ENCODE data around the gene UHRF2. TPM values are rescaled to one million over a fixed set of nuclear protein-coding genes. Genes with fewer than 3 reads are reported as not detected.

Gene UHRF2
- total and polyA plus RNA-seq, 9 of the 15 experiments (the other 6 are each of a cell fraction or from before 2014, with no cell fraction given): 5.6 to 39.0 (median 20.1) TPM

DNA sequence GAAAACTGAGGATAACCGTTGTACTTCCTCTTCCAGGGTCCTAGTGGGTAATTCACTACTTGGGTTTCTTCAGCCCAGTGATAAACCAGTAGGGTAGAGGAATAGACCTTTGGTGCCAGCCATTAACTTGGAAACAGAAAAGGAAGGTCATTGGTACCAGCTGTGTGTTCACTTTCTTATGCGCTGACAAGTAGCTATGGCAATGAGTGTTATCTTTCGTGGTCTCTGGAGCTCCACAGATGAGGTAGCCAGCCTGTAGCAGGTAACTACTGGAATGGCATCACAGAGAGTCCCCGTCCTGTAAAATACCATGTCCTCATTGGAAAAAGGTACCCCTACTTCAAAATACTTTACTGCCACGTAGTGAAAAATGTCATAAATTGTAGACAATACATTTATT lies 2.3 kb downstream of the UHRF2 start:
- Histone ChIP-seq H3K9me1 (ENCODE audit: control insufficient read depth, insufficient read depth, low read length) (no peaks in the 10 kb centered on the region), H3K4me2 (ENCODE audit: insufficient read depth, low read length) (peak overlapping the region; percentile 83), H3K27me3 (ENCODE audit: control insufficient read depth in 2 of 2, insufficient read depth in 2 of 2, low read length in 2 of 2) (no peaks in the 10 kb centered on the region), H3K9me3 (replicated peaks; ENCODE audit: control insufficient read depth, insufficient read depth, low read depth, low read length) (peaks cover 5% of the 10 kb centered on the region; the same call in 1 of the 2 replicates), H4K20me1 (replicated peaks; ENCODE audit: control insufficient read depth, insufficient read depth, low read length) (peaks cover 4% of the 10 kb centered on the region; the same call in 1 of the 2 replicates), H3K4me3 (peak overlapping the region; percentile 90; the same call in 1 of the 2 replicates), H3K4me1 (replicated peaks in 1 of 2; ENCODE audit: control insufficient read depth in 2 of 2, insufficient read depth in 2 of 2, low read length in 2 of 2) (peaks cover 5 to 19% of the 10 kb centered on the region in 2 experiments; a peak in 4 of 5 replicates), H2AFZ (ENCODE audit: low read depth, low read length) (no peak overlapping the region), H3K36me3 (ENCODE audit: control insufficient read depth, insufficient read depth, low read length) (peaks cover 8% of the 10 kb centered on the region; the same call in 2 of the 3 replicates), H3K9ac (ENCODE audit: insufficient read depth in 1 of 2, low read depth in 2 of 2, low read length in 2 of 2) (no peak overlapping the region), H3K79me2 (ENCODE audit: control insufficient read depth, insufficient read depth, low read length) (peaks cover 72% of the 10 kb centered on the region), H3K27ac (ENCODE audit: extremely low read depth, low read depth, low read length) (no peak overlapping the region)
- DNase-seq (ENCODE audit: extremely low read depth in 1 of 4, low spot score in 3 of 4) (peak in 1 of 4 experiments; percentile 18), ATAC-seq (no peak), FAIRE-seq (no peak)
- 35% methylated on average over 5 of the region's 5 CpGs for WGBS (ENCODE audit: insufficient coverage, low coverage, missing lambda C conversion rate)
- no TSS peak for BruUV-seq (replicated peaks)
- intact Hi-C loops (cut with micrococcal nuclease): no loop called here
- TF ChIP-seq RFX1 (IDR thresholded peaks at IDR 0.05) (peak; percentile 54), ZNF316 (IDR thresholded peaks at IDR 0.05) (no peak)
- CTCF ChIA-PET (ENCODE audit: low intra/inter-chr PET ratio): no interaction called here
- POLR2A ChIA-PET: interaction anchor here (0.6 to 3.1 kb wide), 10 partner anchors 9 to 441 kb away, joined by 3 to 18 read pairs (median 4); no protein-coding TSS in a partner anchor
- in situ Hi-C loops (cut with MboI): no loop called here

GRCh38 chr9:6417186-6417585 lies 4.2 kb downstream of the UHRF2 start:
- H3K27ac ChIP-seq (ENCODE audit: extremely low read depth, low read depth, low read length): no peak overlapping the region
- H4K20me1 ChIP-seq (replicated peaks; ENCODE audit: control insufficient read depth, insufficient read depth, low read length): peaks cover 4% of the 10 kb centered on the region; the same call in 1 of the 2 replicates
- TF ChIP-seq DACH1 (IDR thresholded peaks at IDR 0.05; ENCODE audit: partially characterized antibody) (no peak), FOSL1 (tag; conservative IDR thresholded peaks at IDR 0.05) (peak; percentile 50), ZNF79 (CRISPR knock-in tag; IDR thresholded peaks at IDR 0.05; ENCODE audit: low read depth) (peak; percentile 84), POLR2AphosphoS5 (IDR thresholded peaks at IDR 0.05; ENCODE audit: control insufficient read depth, insufficient read depth, low read depth, low read length) (no peak), ZNF561 (CRISPR knock-in tag; conservative IDR thresholded peaks at IDR 0.05) (no peak)
- H3K9ac ChIP-seq (ENCODE audit: insufficient read depth in 1 of 2, low read depth in 2 of 2, low read length in 2 of 2): no peak overlapping the region
- peak overlapping the region; percentile 18; the same call in 1 of the 2 replicates for H3K4me2 ChIP-seq (ENCODE audit: insufficient read depth, low read length)
- no peak for FAIRE-seq
- ChIA-PET CTCF (ENCODE audit: low intra/inter-chr PET ratio) (no interaction called here), POLR2A (interaction anchor here (1.2 kb wide), 1 partner anchor 16 kb away, joined by 3 read pairs; no protein-coding TSS in a partner anchor)
- no peaks in the 10 kb centered on the region for H3K9me1 ChIP-seq (ENCODE audit: control insufficient read depth, insufficient read depth, low read length)
- H2AFZ ChIP-seq (ENCODE audit: low read depth, low read length): no peak overlapping the region
- DNase-seq (ENCODE audit: extremely low read depth in 1 of 4, low spot score in 3 of 4): no peak
- in situ Hi-C loops (cut with MboI): no loop called here
- H3K4me1 ChIP-seq (replicated peaks in 1 of 2; ENCODE audit: control insufficient read depth in 2 of 2, insufficient read depth in 2 of 2, low read length in 2 of 2): peaks cover 5 to 18% of the 10 kb centered on the region in 2 experiments; a peak in 4 of 5 replicates
- H3K79me2 ChIP-seq (ENCODE audit: control insufficient read depth, insufficient read depth, low read length): peaks cover 90% of the 10 kb centered on the region
- intact Hi-C loops (cut with micrococcal nuclease): no loop called here
- no peak for ATAC-seq
- no peak overlapping the region for H3K4me3 ChIP-seq
- H3K9me3 ChIP-seq (replicated peaks; ENCODE audit: control insufficient read depth, insufficient read depth, low read depth, low read length): peaks cover 4% of the 10 kb centered on the region; the same call in 1 of the 2 replicates
- whole genome bisulfite sequencing (ENCODE audit: insufficient coverage, low coverage, missing lambda C conversion rate): 22% methylated on average over 3 of the region's 3 CpGs
- no TSS peak for BruUV-seq (replicated peaks)
- H3K27me3 ChIP-seq (ENCODE audit: control insufficient read depth in 2 of 2, insufficient read depth in 2 of 2, low read length in 2 of 2): no peaks in the 10 kb centered on the region
- H3K36me3 ChIP-seq (ENCODE audit: control insufficient read depth, insufficient read depth, low read length): peaks cover 18% of the 10 kb centered on the region; the same call in 2 of the 3 replicates
